HEK293 (cell line): ENCODE measurements around the gene GPATCH3.

Source experiments
- CTCF ChIA-PET: fragments of 350-600 bp; formaldehyde crosslinking; extraction: SDS; loops from one replicate; lab custom pipeline; 2021; ENCODE audit warnings: antibody characterized with exemption; lab: Yijun Ruan, JAX
- POLR2A ChIA-PET: fragments of 300-600 bp; formaldehyde crosslinking; extraction: SDS; loops from one replicate; lab custom pipeline; 2020; ENCODE audit warnings: antibody characterized with exemption, inconsistent platforms; lab: Yijun Ruan, JAX
- H3K27ac ChIP-seq: fragments of 200-500 bp; sonication (Bioruptor generic); 2 replicates; pipeline ENCODE4 v1.5.1; 2014; ENCODE audit warnings: low read depth, low read length, control low read depth, inconsistent platforms; ENCODE audit errors: extremely low read depth
- H3K36me3 ChIP-seq, 2 experiments: fragments of 200-500 bp in 1 of 2; sonication (Bioruptor generic) in 1 of 2; 1 replicate in 1 of 2; 2 replicates in 1 of 2; pipeline ENCODE4 v1.5.1; 2014 to 2017; ENCODE audit warnings: inconsistent platforms in 2 of 2, low read length in 2 of 2; ENCODE audit not compliant: control insufficient read depth in 2 of 2, insufficient read depth in 1 of 2
- H3K4me1 ChIP-seq: fragments of 200-500 bp; sonication (Bioruptor generic); 2 replicates; pipeline ENCODE4 v1.5.1; 2014; ENCODE audit warnings: mild to moderate bottlenecking, low read length, inconsistent platforms; ENCODE audit not compliant: control insufficient read depth, insufficient read depth
- H3K4me3 ChIP-seq: 2 replicates; pipeline ENCODE4 v1.5.1; 2011; ENCODE audit warnings: low read depth, mild to moderate bottlenecking, control low read depth, low read length, moderate library complexity
- H3K9me3 ChIP-seq: fragments of 200-500 bp; sonication (Bioruptor generic); 2 replicates; pipeline ENCODE4 v1.5.1; 2014; ENCODE audit warnings: low read depth, low read length, inconsistent platforms; ENCODE audit not compliant: control insufficient read depth, insufficient read depth
- BCL6B ChIP-seq: fragments of 450-650 bp; formaldehyde crosslinking; IDR thresholded peaks from 2 replicates; pipeline ENCODE4 v1.5.1; 2017; ENCODE audit warnings: missing biosample characterization, missing genetic modification characterization
- GLIS1 ChIP-seq: fragments of 450-650 bp; formaldehyde crosslinking; IDR thresholded peaks from 2 replicates; pipeline ENCODE4 v1.5.1; 2016; ENCODE audit warnings: missing biosample characterization, missing genetic modification characterization
- GLIS2 ChIP-seq: fragments of 450-650 bp; formaldehyde crosslinking; IDR thresholded peaks from 2 replicates; pipeline ENCODE4 v1.5.1; 2016; ENCODE audit warnings: missing biosample characterization, missing genetic modification characterization
- HOXC10 ChIP-seq: sonication (generic); formaldehyde crosslinking; IDR thresholded peaks from 2 replicates; pipeline ENCODE4 v1.8.1; 2023; ENCODE audit warnings: mild to moderate bottlenecking, missing genetic modification reagents
- SCRT2 ChIP-seq: fragments of 450-650 bp; formaldehyde crosslinking; IDR thresholded peaks from 2 replicates; pipeline ENCODE4 v1.5.1; 2016; ENCODE audit warnings: missing biosample characterization, missing genetic modification characterization
- SP7 ChIP-seq: fragments of 450-650 bp; formaldehyde crosslinking; IDR thresholded peaks from 2 replicates; pipeline ENCODE4 v1.5.1; 2016; ENCODE audit warnings: missing biosample characterization, missing genetic modification characterization
- TCF7L2 ChIP-seq: IDR thresholded peaks from 2 replicates; pipeline ENCODE4 v1.6.1; 2011; ENCODE audit warnings: low read depth, mild to moderate bottlenecking, inconsistent platforms, low read length, moderate library complexity, borderline replicate concordance
- ZBTB20 ChIP-seq: fragments of 450-650 bp; formaldehyde crosslinking; IDR thresholded peaks from 2 replicates; pipeline ENCODE4 v1.5.1; 2016; ENCODE audit warnings: missing biosample characterization, missing genetic modification characterization
- ZFP37 ChIP-seq: fragments of 450-650 bp; formaldehyde crosslinking; IDR thresholded peaks from 2 replicates; pipeline ENCODE4 v1.5.1; 2016; ENCODE audit warnings: missing biosample characterization, missing genetic modification characterization
- ZIC2 ChIP-seq: fragments of 450-650 bp; formaldehyde crosslinking; IDR thresholded peaks from 2 replicates; pipeline ENCODE4 v1.5.1; 2016; ENCODE audit warnings: missing biosample characterization, missing genetic modification characterization
- ZNF133 ChIP-seq: fragments of 450-650 bp; formaldehyde crosslinking; IDR thresholded peaks from 2 replicates; pipeline ENCODE4 v1.5.1; 2016; ENCODE audit warnings: missing biosample characterization, missing genetic modification characterization
- ZNF280C ChIP-seq: fragments of 450-650 bp; formaldehyde crosslinking; IDR thresholded peaks from 2 replicates; pipeline ENCODE4 v1.5.1; 2016; ENCODE audit warnings: missing biosample characterization, missing genetic modification characterization
- ZNF335 ChIP-seq: fragments of 450-650 bp; formaldehyde crosslinking; conservative IDR thresholded peaks from 2 replicates; pipeline ENCODE4 v1.5.1; 2016; ENCODE audit warnings: missing biosample characterization, missing genetic modification characterization
- ZNF341 ChIP-seq: fragments of 450-650 bp; formaldehyde crosslinking; IDR thresholded peaks from 2 replicates; pipeline ENCODE4; 2016; ENCODE audit warnings: low read depth, missing biosample characterization, missing genetic modification characterization
- ZNF37A ChIP-seq: fragments of 450-650 bp; IDR thresholded peaks from 2 replicates; pipeline ENCODE4 v1.5.1; 2018; ENCODE audit warnings: missing biosample characterization, missing genetic modification characterization
- ZNF473 ChIP-seq: fragments of 450-650 bp; formaldehyde crosslinking; IDR thresholded peaks from 2 replicates; pipeline ENCODE4 v1.5.1; 2017; ENCODE audit warnings: missing biosample characterization, missing genetic modification characterization
- ZNF660 ChIP-seq: fragments of 450-650 bp; IDR thresholded peaks from 2 replicates; pipeline ENCODE4 v1.5.1; 2018; ENCODE audit warnings: missing biosample characterization, mild to moderate bottlenecking, missing genetic modification characterization
- ZNF768 ChIP-seq: fragments of 450-650 bp; formaldehyde crosslinking; IDR thresholded peaks from 2 replicates; pipeline ENCODE4 v1.5.1; 2018; ENCODE audit warnings: missing biosample characterization, mild to moderate bottlenecking, missing genetic modification characterization
- TF ChIP-seq, protein P1 (sequence below): fragments of 450-650 bp; formaldehyde crosslinking; IDR thresholded peaks from 2 replicates; pipeline ENCODE4 v1.5.1; 2016; ENCODE audit warnings: missing biosample characterization, missing genetic modification characterization
- TF ChIP-seq, protein P2 (sequence below): fragments of 450-650 bp; formaldehyde crosslinking; IDR thresholded peaks from 2 replicates; pipeline ENCODE4 v1.5.1; 2016; ENCODE audit warnings: missing biosample characterization, missing genetic modification characterization

GPATCH3 gene

GRCh38 chr1:26862781-26863684, 37.2 kb downstream of the GPATCH3 start, which contains the start of gene SFN (continued):
- no peak for TF ChIP-seq ZBTB20 (tag by site-specific recombination)

- POLR2A ChIA-PET: interaction anchor here (0.8 to 1.2 kb wide), 2 partner anchors 25 to 36 kb away, joined by 3 read pairs; partner anchors contain the start of gene ZDHHC18
- CTCF ChIA-PET: interaction anchor here (0.6 to 4.1 kb wide), 8 partner anchors 9 to 262 kb away, joined by 3 to 18 read pairs (median 4); no protein-coding TSS in a partner anchor
- Histone ChIP-seq H3K4me3 (no peak overlapping the region), H3K27ac (no peak overlapping the region), H3K4me1 (0 out of 2 replicates have a peak, but pooled peaks cover 2% of the 10 kb centered on the region), H3K36me3 (no peaks in the 10 kb centered on the region), H3K9me3 (no peaks in the 10 kb centered on the region)
- TF ChIP-seq ZNF341 (tag by site-specific recombination) (peak; percentile 95), HOXC10 (0 out of 2 replicates have a peak, but pooled peaks have one; percentile 30), ZNF660 (tag by site-specific recombination) (no peak), GLIS2 (tag by site-specific recombination) (0 out of 2 replicates have a peak, but pooled peaks have one; percentile 11), SCRT2 (tag by site-specific recombination) (peak; percentile 43; the same call in 1 of the 2 replicates), ZIC2 (peak; percentile 91), SP7 (tag by site-specific recombination) (peak; percentile 42; the same call in 1 of the 2 replicates), ZNF335 (tag by site-specific recombination) (0 out of 2 replicates have a peak, but pooled peaks have one; percentile 13), GLIS1 (peak; percentile 71), ZFP37 (tag by site-specific recombination) (no peak), ZNF133 (tag by site-specific recombination) (no peak)
- TF ChIP-seq, protein P1, sequence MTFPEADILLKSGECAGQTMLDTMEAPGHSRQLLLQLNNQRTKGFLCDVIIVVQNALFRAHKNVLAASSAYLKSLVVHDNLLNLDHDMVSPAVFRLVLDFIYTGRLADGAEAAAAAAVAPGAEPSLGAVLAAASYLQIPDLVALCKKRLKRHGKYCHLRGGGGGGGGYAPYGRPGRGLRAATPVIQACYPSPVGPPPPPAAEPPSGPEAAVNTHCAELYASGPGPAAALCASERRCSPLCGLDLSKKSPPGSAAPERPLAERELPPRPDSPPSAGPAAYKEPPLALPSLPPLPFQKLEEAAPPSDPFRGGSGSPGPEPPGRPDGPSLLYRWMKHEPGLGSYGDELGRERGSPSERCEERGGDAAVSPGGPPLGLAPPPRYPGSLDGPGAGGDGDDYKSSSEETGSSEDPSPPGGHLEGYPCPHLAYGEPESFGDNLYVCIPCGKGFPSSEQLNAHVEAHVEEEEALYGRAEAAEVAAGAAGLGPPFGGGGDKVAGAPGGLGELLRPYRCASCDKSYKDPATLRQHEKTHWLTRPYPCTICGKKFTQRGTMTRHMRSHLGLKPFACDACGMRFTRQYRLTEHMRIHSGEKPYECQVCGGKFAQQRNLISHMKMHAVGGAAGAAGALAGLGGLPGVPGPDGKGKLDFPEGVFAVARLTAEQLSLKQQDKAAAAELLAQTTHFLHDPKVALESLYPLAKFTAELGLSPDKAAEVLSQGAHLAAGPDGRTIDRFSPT: 0 out of 2 replicates have a peak, but pooled peaks have one; percentile 36
- TF ChIP-seq, protein P2, sequence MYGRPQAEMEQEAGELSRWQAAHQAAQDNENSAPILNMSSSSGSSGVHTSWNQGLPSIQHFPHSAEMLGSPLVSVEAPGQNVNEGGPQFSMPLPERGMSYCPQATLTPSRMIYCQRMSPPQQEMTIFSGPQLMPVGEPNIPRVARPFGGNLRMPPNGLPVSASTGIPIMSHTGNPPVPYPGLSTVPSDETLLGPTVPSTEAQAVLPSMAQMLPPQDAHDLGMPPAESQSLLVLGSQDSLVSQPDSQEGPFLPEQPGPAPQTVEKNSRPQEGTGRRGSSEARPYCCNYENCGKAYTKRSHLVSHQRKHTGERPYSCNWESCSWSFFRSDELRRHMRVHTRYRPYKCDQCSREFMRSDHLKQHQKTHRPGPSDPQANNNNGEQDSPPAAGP: peak; percentile 38; the same call in 1 of the 2 replicates
Observed at GRCh38 chr1:26861889-26862378, 38.3 kb downstream of the GPATCH3 start.

DNA sequence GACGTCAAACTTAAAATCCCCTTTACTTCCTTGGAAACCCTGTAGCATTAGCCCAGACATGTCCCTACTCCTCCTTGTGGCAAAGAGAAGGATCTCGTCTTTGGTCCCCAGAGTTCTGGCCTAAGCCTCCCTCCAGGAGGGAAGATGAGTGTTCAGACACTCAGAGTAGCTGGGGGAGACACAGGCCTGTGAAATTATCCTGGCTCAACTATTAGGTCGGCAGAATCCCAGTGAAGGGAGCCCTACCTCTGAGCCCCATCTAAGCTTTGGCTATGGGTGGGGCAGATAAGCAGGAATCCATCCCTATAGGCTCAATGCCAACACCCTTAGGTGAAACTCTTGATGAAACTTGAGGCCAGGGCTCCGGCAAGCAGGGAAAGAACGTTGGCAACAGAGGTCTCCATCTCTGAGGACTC, 39.0 kb downstream of the GPATCH3 start:
- CTCF ChIA-PET: interaction anchor here (0.6 to 1.4 kb wide), 3 partner anchors 16 to 76 kb away, joined by 3 to 5 read pairs (median 4); no protein-coding TSS in a partner anchor
- Histone ChIP-seq H3K9me3 (no peaks in the 10 kb centered on the region), H3K4me3 (no peak overlapping the region), H3K4me1 (0 out of 2 replicates have a peak, but pooled peaks cover 2% of the 10 kb centered on the region), H3K36me3 (peaks cover 0 to 2% of the 10 kb centered on the region in 2 experiments; a peak in 1 of 3 replicates), H3K27ac (no peak overlapping the region)
- POLR2A ChIA-PET: no interaction called here
- TF ChIP-seq ZNF37A (tag by site-specific recombination) (no peak), SP7 (tag by site-specific recombination) (no peak), BCL6B (tag by site-specific recombination) (no peak), TCF7L2 (no peak), ZNF280C (tag by site-specific recombination) (no peak), ZNF473 (tag by site-specific recombination) (no peak), ZNF768 (tag by site-specific recombination) (no peak)
